Left lung (tissue), 10 donors: ENCODE data around the gene NIM1K. TPM values are rescaled to one million over a fixed set of nuclear protein-coding genes. Genes with fewer than 3 reads are reported as not detected.

ENCODE experiments used
- ATAC-seq: fragments of 200-7000 bp; cut with Tn5 transposase; one replicate; pipeline ENCODE4 v1.9.1; 2020; ENCODE audit warnings: moderate library complexity
- DNase-seq, 4 donors: peaks; one replicate each; pipeline ENCODE4 v3.0.0-alpha.2; 2013 to 2020
- H3K27ac ChIP-seq, 2 donors: fragments of 200-600 bp; sonication (generic) in 1 of 2; one replicate each; pipeline versions ENCODE4 v1.5.0 to v1.8.0; 2020 to 2021
- H3K27me3 ChIP-seq, 2 donors: fragments of 200-600 bp; sonication (generic) in 1 of 2; one replicate each; pipeline versions ENCODE4 v1.5.0 to v1.8.0; 2020 to 2021
- H3K36me3 ChIP-seq, 2 donors: fragments of 200-600 bp; sonication (generic) in 1 of 2; one replicate each; pipeline versions ENCODE4 v1.5.0 to v1.8.0; 2020 to 2021
- H3K4me1 ChIP-seq, 2 donors: fragments of 200-600 bp; one replicate each; pipeline ENCODE4 v1.8.0; 2021
- H3K4me3 ChIP-seq, 2 donors: fragments of 200-600 bp; sonication (generic) in 1 of 2; one replicate each; pipeline versions ENCODE4 v1.5.0 to v1.8.0; 2020 to 2021; ENCODE audit warnings: mild to moderate bottlenecking in 1 of 2
- H3K9me3 ChIP-seq, 2 donors: fragments of 200-600 bp; sonication (generic) in 1 of 2; one replicate each; pipeline versions ENCODE4 v1.5.0 to v1.8.0; 2020 to 2021
- CTCF ChIP-seq, 2 donors: fragments of 200-600 bp; sonication (generic) in 1 of 2; IDR thresholded peaks; one replicate each; pipeline versions ENCODE4 v1.5.0 to v1.8.0; 2021; ENCODE audit warnings: antibody characterized with exemption in 2 of 2
- intact Hi-C, 2 donors: fragments of 100-400 bp; cut with DNase I; formaldehyde crosslinking; loops; one replicate each; pipeline versions ENCODE4 v1.11.2 to v1.14.2; 2022
- polyA plus RNA-seq, 6 donors: library from polyadenylated mRNA; unstranded; fragments of 120-200 nt; gene quantifications; one replicate each; pipeline ENCODE4 v1.2.1, GENCODE V29; 2013; ENCODE audit not compliant: insufficient read length in 6 of 6
- total RNA-seq, 2 donors: library from RNA; stranded (reverse); fragmentation: NEBNext Ultra II Directional; extraction: Animal tissue kit (Norgen Biotek cat#: 25700); gene quantifications; one replicate each; pipeline ENCODE4 v1.2.1, GENCODE V29; 2021
- donor health status: DM: no; HTN: yes; CAD: no.
- donor health status: DM: no; HTN: no; CAD: no.

NIM1K gene
- total and polyA plus RNA-seq, 8 donors, result 0.44 to 3.0 (median 0.79) TPM

GRCh38 chr5:43281840-43282658 is 90.0 kb downstream of the NIM1K start:
- Histone ChIP-seq H3K36me3 (peaks cover 0 to 9% of the 10 kb centered on the region in 2 donors), H3K4me1 (no peaks in the 10 kb centered on the region), H3K27me3 (no peaks in the 10 kb centered on the region), H3K9me3 (no peaks in the 10 kb centered on the region), H3K4me3 (no peak overlapping the region), H3K27ac (no peak overlapping the region)
- ATAC-seq (no peak), DNase-seq (no peak)
- intact Hi-C loops, result no loop called here
- TF ChIP-seq CTCF (IDR thresholded peaks at IDR 0.05), result no peak

GRCh38 chr5:43286623-43287022 is 94.6 kb downstream of the NIM1K start:
- Histone ChIP-seq H3K27me3 (no peaks in the 10 kb centered on the region), H3K9me3 (no peaks in the 10 kb centered on the region), H3K27ac (no peak overlapping the region), H3K4me3 (no peak overlapping the region), H3K36me3 (peaks cover 0 to 55% of the 10 kb centered on the region in 2 donors), H3K4me1 (no peaks in the 10 kb centered on the region)
- intact Hi-C loops, result no loop called here
- ATAC-seq (no peak), DNase-seq (no peak)
- no peak for TF ChIP-seq CTCF (IDR thresholded peaks at IDR 0.05)

- H3K4me1 ChIP-seq, result no peaks in the 10 kb centered on the region
- intact Hi-C loops, result no loop called here
- ATAC-seq, result no peak
- no peaks in the 10 kb centered on the region for H3K27me3 ChIP-seq
- no peaks in the 10 kb centered on the region for H3K9me3 ChIP-seq
- H3K4me3 ChIP-seq, result no peak overlapping the region
- peaks cover 0 to 63% of the 10 kb centered on the region in 2 donors for H3K36me3 ChIP-seq
- TF ChIP-seq CTCF (IDR thresholded peaks at IDR 0.05), result no peak
- no peak for DNase-seq
- H3K27ac ChIP-seq, result no peak overlapping the region
Measured at GRCh38 chr5:43287493-43287892, 95.5 kb downstream of the NIM1K start.

- no peaks in the 10 kb centered on the region for H3K9me3 ChIP-seq
- H3K27me3 ChIP-seq, result no peaks in the 10 kb centered on the region
- peaks cover 0 to 72% of the 10 kb centered on the region in 2 donors for H3K36me3 ChIP-seq
- TF ChIP-seq CTCF (IDR thresholded peaks at IDR 0.05), result no peak
- ATAC-seq, result no peak
- H3K4me1 ChIP-seq, result no peaks in the 10 kb centered on the region
- no peak overlapping the region for H3K27ac ChIP-seq
- intact Hi-C loops, result no loop called here
- no peak for DNase-seq
- H3K4me3 ChIP-seq, result no peak overlapping the region
Measured at GRCh38 chr5:43288269-43288831, 96.3 kb downstream of the NIM1K start.

GRCh38 chr5:43290726-43291125 is 98.7 kb downstream of the NIM1K start:
- H3K27ac ChIP-seq, result no peak overlapping the region
- H3K4me1 ChIP-seq, result no peaks in the 10 kb centered on the region
- ATAC-seq, result no peak
- intact Hi-C loops, result no loop called here
- no peak for TF ChIP-seq CTCF (IDR thresholded peaks at IDR 0.05)
- no peaks in the 10 kb centered on the region for H3K27me3 ChIP-seq
- DNase-seq, result no peak
- peaks cover 0 to 96% of the 10 kb centered on the region in 2 donors for H3K36me3 ChIP-seq
- no peak overlapping the region for H3K4me3 ChIP-seq
- H3K9me3 ChIP-seq, result no peaks in the 10 kb centered on the region
